Large intestine (tissue), 3 donors: ENCODE results near the gene KLHL29. TPM values are rescaled to one million over a fixed set of nuclear protein-coding genes. Genes with fewer than 3 reads are reported as not detected.

Experiments used
- DNase-seq, 2 donors: peaks; one replicate each; pipeline versions ENCODE4 v3.0.0 to v3.0.0-alpha.2; 2013
- H3K27ac ChIP-seq: one replicate; pipeline ENCODE4 v1.5.1; 2013; ENCODE audit warnings: low read length
- H3K27me3 ChIP-seq: 2 replicates; pipeline ENCODE4 v1.6.1; 2013; ENCODE audit warnings: low read length; ENCODE audit not compliant: control insufficient read depth, insufficient read depth
- H3K36me3 ChIP-seq: 2 replicates; pipeline ENCODE4 v1.6.1; 2013; ENCODE audit warnings: low read length; ENCODE audit not compliant: control insufficient read depth, insufficient read depth
- H3K4me1 ChIP-seq: one replicate; pipeline ENCODE4 v1.6.1; 2013; ENCODE audit warnings: low read length; ENCODE audit not compliant: control insufficient read depth, insufficient read depth
- H3K4me3 ChIP-seq: one replicate; pipeline ENCODE4 v1.5.1; 2013; ENCODE audit warnings: low read length
- H3K9me3 ChIP-seq: one replicate; pipeline ENCODE4 v1.6.1; 2013; ENCODE audit warnings: mild to moderate bottlenecking, low read depth, low read length, moderate library complexity; ENCODE audit not compliant: control insufficient read depth
- WGBS: methylation state at CpG from one replicate; pipeline ENCODE4 v1.1.5; 2013; ENCODE audit warnings: low lambda C conversion rate; ENCODE audit not compliant: insufficient coverage; 5-methylcytosine and 5-hydroxymethylcytosine counted together
- polyA plus RNA-seq: library from polyadenylated mRNA; unstranded; fragments of 120-200 nt; gene quantifications from one replicate; pipeline ENCODE4 v1.2.1, GENCODE V29; 2013

KLHL29 gene
- polyA plus RNA-seq, 1 donor = 5.9 TPM

DNA sequence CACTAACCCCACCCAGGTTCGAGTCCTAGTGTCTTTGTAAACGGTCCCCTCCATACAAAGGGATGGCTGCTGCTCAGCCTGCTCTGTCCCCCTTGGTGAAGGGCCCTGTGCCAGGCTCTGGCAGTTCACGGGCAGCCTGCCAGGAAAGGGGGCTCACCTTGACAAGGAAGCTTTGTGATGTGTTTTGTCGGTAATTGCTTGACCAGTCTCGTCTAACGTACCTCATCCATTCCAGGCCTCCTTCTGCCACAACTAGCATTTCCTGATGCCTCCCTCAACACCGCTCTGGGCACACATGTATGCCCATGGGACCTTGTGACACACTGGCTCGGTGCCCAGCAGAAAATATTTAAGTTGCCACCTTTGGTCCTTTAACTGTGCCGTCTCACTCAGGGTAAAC lies 171.9 kb downstream of the KLHL29 start:
- no peaks in the 10 kb centered on the region for H3K36me3 ChIP-seq
- WGBS = no CpG with 5 or more reads among the region's 9 CpGs
- H3K4me1 ChIP-seq = peaks cover 2% of the 10 kb centered on the region
- H3K27me3 ChIP-seq = no peaks in the 10 kb centered on the region
- H3K4me3 ChIP-seq = no peak overlapping the region
- no peak for DNase-seq
- H3K9me3 ChIP-seq = no peaks in the 10 kb centered on the region
- H3K27ac ChIP-seq = no peak overlapping the region

DNA sequence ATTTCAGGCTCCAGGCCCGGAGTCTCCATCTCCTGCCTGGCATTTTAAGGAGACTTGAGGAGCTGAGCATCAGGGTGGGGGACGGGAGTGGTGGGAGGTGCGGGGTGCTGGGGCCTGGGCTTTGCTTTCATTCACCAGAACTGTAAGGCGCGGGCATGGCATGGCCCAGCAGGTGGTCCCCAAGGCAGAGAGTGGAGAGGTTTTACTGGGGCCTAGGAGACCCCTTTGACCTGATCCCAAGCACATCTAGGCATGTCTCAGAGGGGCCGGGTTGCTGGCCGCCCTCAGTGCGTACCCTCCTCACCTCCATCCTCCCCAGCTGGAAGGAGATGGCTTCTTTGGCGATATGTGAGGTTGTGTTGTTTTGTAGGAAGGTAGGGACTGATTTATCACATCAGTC lies 172.5 kb downstream of the KLHL29 start:
- DNase-seq = no peak
- Histone ChIP-seq H3K4me1 (peaks cover 2% of the 10 kb centered on the region), H3K36me3 (peaks cover 2% of the 10 kb centered on the region), H3K4me3 (no peak overlapping the region), H3K27me3 (no peaks in the 10 kb centered on the region), H3K9me3 (no peaks in the 10 kb centered on the region), H3K27ac (no peak overlapping the region)
- WGBS = no CpG with 5 or more reads among the region's 9 CpGs

- no peak for DNase-seq
- no peaks in the 10 kb centered on the region for H3K9me3 ChIP-seq
- no peak overlapping the region for H3K4me3 ChIP-seq
- H3K27ac ChIP-seq = no peak overlapping the region
- peaks cover 2% of the 10 kb centered on the region for H3K36me3 ChIP-seq
- 91% methylated on average over 7 of the region's 20 CpGs for WGBS
- no peaks in the 10 kb centered on the region for H3K27me3 ChIP-seq
- peaks cover 6% of the 10 kb centered on the region for H3K4me1 ChIP-seq
Measured at GRCh38 chr2:23559561-23560239, 174.7 kb downstream of the KLHL29 start.

- Histone ChIP-seq H3K36me3 (peaks cover 2% of the 10 kb centered on the region), H3K4me1 (peaks cover 6% of the 10 kb centered on the region), H3K9me3 (no peaks in the 10 kb centered on the region), H3K27me3 (no peaks in the 10 kb centered on the region), H3K27ac (no peak overlapping the region), H3K4me3 (no peak overlapping the region)
- no CpG with 5 or more reads among the region's 7 CpGs for WGBS
- no peak for DNase-seq
Measured at GRCh38 chr2:23561088-23561487, 176.1 kb downstream of the KLHL29 start.

GRCh38 chr2:23561544-23561943 lies 176.6 kb downstream of the KLHL29 start:
- Histone ChIP-seq H3K27ac (no peak overlapping the region), H3K27me3 (no peaks in the 10 kb centered on the region), H3K36me3 (peaks cover 2% of the 10 kb centered on the region), H3K4me1 (peaks cover 6% of the 10 kb centered on the region), H3K4me3 (no peak overlapping the region), H3K9me3 (no peaks in the 10 kb centered on the region)
- no peak for DNase-seq
- 88% methylated on average over 5 of the region's 9 CpGs for WGBS

DNA sequence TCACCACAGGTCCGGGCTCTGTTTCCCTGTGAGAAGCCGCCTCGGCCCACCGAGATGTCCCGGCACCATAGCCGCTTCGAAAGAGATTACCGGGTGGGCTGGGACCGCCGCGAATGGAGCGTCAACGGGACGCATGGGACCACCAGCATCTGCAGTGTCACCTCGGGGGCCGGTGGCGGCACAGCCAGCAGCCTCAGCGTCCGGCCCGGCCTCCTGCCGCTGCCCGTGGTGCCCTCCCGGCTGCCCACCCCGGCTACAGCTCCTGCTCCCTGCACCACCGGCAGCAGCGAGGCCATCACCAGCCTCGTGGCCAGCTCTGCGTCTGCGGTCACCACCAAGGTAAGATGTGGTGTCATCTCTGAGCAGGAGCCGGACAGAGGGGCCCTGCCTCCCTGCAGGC lies 177.2 kb downstream of the KLHL29 start:
- H3K27ac ChIP-seq = no peak overlapping the region
- no peak overlapping the region for H3K4me3 ChIP-seq
- peaks cover 2% of the 10 kb centered on the region for H3K36me3 ChIP-seq
- no peaks in the 10 kb centered on the region for H3K9me3 ChIP-seq
- WGBS = no CpG with 5 or more reads among the region's 30 CpGs
- H3K27me3 ChIP-seq = no peaks in the 10 kb centered on the region
- no peak for DNase-seq
- H3K4me1 ChIP-seq = peaks cover 6% of the 10 kb centered on the region

DNA sequence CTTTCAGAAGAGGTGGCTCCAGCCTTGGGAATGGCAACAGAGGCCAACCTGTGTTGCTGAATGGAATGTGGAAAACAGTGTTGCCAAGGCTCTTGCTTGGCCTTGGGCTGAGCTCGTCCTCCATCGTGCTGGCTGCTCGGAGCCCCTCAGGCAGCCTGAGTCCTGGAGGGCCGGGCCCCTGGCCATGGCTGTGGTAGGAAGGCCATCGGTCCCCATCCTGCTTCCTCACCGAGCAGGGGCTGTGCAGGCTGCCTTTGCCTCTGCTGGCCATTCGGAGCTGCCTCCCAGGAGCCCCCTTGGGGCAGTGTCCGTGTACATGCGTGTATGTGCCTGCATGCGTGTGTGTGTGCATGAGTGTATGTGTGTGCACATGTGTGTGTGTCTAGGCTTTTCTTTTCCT lies 178.2 kb downstream of the KLHL29 start:
- no peaks in the 10 kb centered on the region for H3K9me3 ChIP-seq
- DNase-seq = no peak
- H3K36me3 ChIP-seq = peaks cover 2% of the 10 kb centered on the region
- H3K4me1 ChIP-seq = peaks cover 6% of the 10 kb centered on the region
- no peak overlapping the region for H3K27ac ChIP-seq
- H3K27me3 ChIP-seq = no peaks in the 10 kb centered on the region
- no peak overlapping the region for H3K4me3 ChIP-seq
- no CpG with 5 or more reads among the region's 10 CpGs for WGBS

- Histone ChIP-seq H3K27ac (no peak overlapping the region), H3K9me3 (no peaks in the 10 kb centered on the region), H3K4me1 (peaks cover 6% of the 10 kb centered on the region), H3K36me3 (peaks cover 2% of the 10 kb centered on the region), H3K4me3 (no peak overlapping the region), H3K27me3 (no peaks in the 10 kb centered on the region)
- WGBS = no CpG with 5 or more reads among the region's 22 CpGs
- DNase-seq = no peak
Measured at GRCh38 chr2:23563673-23564614, 179.0 kb downstream of the KLHL29 start.

- Histone ChIP-seq H3K9me3 (no peaks in the 10 kb centered on the region), H3K27me3 (no peaks in the 10 kb centered on the region), H3K4me3 (no peak overlapping the region), H3K4me1 (peaks cover 6% of the 10 kb centered on the region), H3K36me3 (peaks cover 2% of the 10 kb centered on the region), H3K27ac (no peak overlapping the region)
- no peak for DNase-seq
- WGBS = no CpG with 5 or more reads among the region's 8 CpGs
Measured at GRCh38 chr2:23564615-23564960, 179.6 kb downstream of the KLHL29 start.

GRCh38 chr2:23565374-23565773 lies 180.4 kb downstream of the KLHL29 start:
- Histone ChIP-seq H3K27ac (no peak overlapping the region), H3K4me1 (peaks cover 6% of the 10 kb centered on the region), H3K9me3 (no peaks in the 10 kb centered on the region), H3K4me3 (no peak overlapping the region), H3K27me3 (no peaks in the 10 kb centered on the region), H3K36me3 (peaks cover 2% of the 10 kb centered on the region)
- WGBS = 100% methylated on average over 2 of the region's 9 CpGs
- no peak for DNase-seq
